Fibroblast of skin of abdomen (primary cell): ENCODE results near the gene KLK14. TPM values are rescaled to one million over a fixed set of nuclear protein-coding genes. Genes with fewer than 3 reads are reported as not detected.
A peak's percentile ranks its signal among the peaks of the same experiment; 100 is the strongest.

Source experiments
- DNase-seq: peaks from one replicate; pipeline ENCODE4 v3.0.0-alpha.2; 2013
- polyA plus RNA-seq, 2 experiments: library from polyadenylated mRNA; unstranded; fragments of 120-200 nt; gene quantifications; one replicate each; pipeline ENCODE4 v1.2.1, GENCODE V29; 2013; ENCODE audit not compliant: insufficient read length in 2 of 2

KLK14 gene
- 0.18 TPM for polyA plus RNA-seq (2013, experiment 1 of 2; ENCODE audit: insufficient read length)
- polyA plus RNA-seq (2013, experiment 2 of 2; ENCODE audit: insufficient read length), result 0.09 TPM

GRCh38 chr19:51082611-51083010 lies at the start of gene KLK14:
TSS of gene KLK14 (minus strand) at chr19:51082887. CDS start at chr19:51082614, 273 bp downstream.
- no peak for DNase-seq

DNA sequence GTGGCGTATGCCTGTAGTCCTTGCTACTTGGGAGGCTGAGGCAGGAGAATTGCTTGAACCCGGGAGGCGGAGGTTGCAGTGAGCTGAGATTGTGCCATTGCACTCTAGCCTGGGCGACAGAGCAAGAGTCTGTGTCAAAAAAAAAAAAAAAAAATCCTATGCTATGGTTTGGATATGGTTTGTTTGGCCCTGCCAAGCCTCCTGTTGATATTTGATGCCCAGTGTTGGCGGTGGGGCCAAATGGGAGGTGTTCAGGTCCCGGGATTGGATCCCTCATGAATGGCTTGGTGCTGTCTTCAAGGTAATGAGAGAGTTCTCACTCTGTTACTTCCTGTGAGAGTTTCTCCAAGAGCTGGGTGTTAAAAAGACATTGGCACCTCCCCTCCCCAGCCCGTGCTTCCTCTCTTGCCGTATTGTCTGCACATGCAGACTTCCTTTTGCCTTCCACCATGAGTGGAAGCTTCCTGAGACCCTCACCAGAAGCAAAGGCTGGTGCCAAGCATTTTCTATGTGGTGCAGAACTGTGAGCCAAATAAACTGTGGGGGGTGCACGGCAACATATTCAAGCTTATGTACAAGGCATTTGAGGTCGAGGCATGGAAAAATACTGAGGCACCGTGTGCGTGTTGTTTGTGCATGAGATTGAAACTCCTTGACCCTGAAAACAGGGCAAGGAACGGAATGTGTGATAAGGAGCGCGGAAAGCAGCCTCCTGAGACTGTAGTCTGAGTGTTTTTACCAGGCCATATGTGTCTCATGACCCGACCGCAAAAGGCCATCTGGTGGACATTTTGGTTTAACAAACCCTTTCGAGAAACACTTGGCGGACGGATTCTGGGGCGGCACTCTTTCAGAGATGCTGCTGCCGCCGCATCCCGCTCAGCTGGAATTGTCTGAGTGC lies 49.3 kb upstream of the KLK14 start:
- DNase-seq, result peak; percentile 42

DNA sequence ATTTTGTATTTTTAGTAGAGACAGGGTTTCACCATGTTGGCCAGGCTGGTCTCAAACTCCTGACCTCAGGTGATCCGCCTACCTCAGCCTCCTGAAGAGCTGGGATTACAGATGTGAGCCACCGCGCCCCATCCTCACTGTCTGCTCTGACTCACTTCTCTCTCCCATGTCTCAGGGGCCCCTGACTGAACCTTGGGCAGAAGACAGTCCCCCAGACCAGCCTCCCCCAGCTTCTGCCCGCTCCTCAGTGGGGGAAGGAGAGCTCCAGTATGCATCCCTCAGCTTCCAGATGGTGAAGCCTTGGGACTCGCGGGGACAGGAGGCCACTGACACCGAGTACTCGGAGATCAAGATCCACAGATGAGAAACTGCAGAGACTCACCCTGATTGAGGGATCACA lies 47.0 kb upstream of the KLK14 start:
- no peak for DNase-seq

DNA sequence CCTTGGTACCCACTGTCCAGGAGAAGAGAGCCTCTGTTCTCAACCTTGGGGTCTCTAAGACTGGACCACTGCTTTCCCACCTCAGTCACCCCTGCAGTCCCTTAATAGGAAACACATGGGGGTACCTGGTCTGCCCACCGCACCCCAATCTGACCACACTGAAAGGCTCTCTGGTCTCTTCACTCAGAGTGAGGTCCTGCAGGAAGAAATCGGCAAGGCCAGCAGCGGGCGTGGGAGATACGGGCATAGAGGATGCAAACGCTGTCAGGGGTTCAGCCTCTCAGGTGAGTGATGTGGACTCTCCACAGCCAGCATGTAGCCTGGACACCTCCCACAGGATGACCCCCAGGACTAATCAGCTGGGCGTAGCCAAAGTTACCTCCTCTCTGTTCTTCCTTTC lies 45.5 kb upstream of the KLK14 start:
- DNase-seq, result no peak

GRCh38 chr19:51127755-51128154 lies 45.1 kb upstream of the KLK14 start:
- DNase-seq, result peak; percentile 76

- no peak for DNase-seq
Observed at GRCh38 chr19:51127032-51127431, 44.3 kb upstream of the KLK14 start.

GRCh38 chr19:51125421-51126075 lies 42.9 kb upstream of the KLK14 start:
- no peak for DNase-seq

DNA sequence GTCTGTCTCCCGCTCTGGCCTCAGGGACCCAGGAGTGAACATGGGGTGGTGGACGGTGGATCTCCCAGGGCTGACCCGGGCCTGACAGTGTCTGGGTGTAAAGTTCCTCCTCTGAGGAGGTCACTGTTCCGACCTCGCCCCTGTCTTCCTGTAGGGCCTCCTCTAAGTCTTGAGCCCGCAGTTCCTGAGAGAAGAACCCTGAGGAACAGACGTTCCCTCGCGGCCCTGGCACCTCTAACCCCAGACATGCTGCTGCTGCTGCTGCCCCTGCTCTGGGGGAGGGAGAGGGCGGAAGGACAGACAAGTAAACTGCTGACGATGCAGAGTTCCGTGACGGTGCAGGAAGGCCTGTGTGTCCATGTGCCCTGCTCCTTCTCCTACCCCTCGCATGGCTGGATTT lies 42.0 kb upstream of the KLK14 start, which contains the start of gene SIGLEC9:
TSS of gene SIGLEC9 (plus strand) at position 178 of the 400 bp plus-strand sequence. CDS start at position 247, 69 bp downstream.
- DNase-seq, result no peak

DNA sequence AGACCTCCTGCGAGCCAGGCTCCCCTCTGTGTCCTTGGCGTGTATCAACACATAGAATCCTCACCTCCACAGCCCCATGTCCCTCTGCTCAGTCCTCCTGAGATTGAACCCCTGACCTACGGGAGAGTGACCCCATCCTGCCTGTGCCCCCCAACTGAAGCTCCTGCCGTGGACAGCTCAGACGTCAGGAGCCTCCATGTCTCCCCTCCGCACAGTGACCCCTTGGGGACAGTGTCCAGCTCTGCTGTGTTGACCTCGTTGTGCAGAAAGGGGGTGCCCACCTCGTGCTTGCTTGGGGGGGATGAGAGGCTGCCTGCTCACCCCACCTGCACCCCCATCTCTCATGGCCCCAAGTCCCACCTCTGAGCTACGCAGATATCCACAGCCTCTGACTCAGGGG lies 41.5 kb upstream of the KLK14 start:
- no peak for DNase-seq

GRCh38 chr19:51123802-51124201 lies 41.1 kb upstream of the KLK14 start:
- DNase-seq, result no peak

- DNase-seq, result no peak
Observed at GRCh38 chr19:51123381-51123800, 40.7 kb upstream of the KLK14 start.

GRCh38 chr19:51122112-51122981 lies 39.7 kb upstream of the KLK14 start:
- no peak for DNase-seq

DNA sequence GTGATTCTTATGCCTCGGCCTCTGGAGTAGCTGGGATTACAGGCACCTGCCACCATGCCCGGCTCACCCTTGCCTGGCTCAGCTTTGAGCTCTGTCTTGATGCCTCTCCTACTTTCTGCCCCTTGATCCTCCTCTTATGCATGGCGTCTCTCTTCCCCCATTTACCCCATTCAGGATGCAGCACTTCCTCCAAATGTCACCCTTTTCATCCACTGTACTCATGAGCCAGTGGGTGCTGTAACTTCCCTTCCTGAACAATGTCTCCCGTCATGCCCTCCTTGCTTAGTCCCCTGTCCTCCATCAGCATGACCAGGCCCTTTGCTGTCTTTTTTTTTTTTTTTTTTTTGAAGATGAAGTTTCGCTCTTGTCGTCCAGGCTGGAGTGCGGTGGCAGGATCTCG lies 38.6 kb upstream of the KLK14 start:
- no peak for DNase-seq

DNA sequence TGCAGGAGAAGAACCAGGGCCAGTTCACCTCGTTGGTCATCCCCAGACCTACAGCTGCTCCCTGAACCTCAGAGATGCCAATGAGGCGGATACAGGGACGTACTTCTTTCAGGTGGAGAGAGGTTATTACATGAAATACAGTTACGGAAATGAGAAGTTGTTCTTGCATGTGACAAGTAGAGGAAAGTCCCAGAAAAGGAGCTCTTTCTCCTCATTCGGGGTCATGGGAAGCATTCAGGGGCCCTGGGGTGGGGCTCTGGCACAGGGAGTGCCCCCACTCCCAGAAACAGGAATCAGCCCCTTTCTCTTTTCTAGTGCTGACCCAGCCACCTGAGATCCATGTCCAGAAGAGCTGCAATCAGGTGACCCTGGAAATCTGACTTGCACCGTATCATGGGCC lies 37.5 kb upstream of the KLK14 start:
- DNase-seq, result no peak

- DNase-seq, result no peak
Observed at GRCh38 chr19:51119611-51120010, 36.9 kb upstream of the KLK14 start.

DNA sequence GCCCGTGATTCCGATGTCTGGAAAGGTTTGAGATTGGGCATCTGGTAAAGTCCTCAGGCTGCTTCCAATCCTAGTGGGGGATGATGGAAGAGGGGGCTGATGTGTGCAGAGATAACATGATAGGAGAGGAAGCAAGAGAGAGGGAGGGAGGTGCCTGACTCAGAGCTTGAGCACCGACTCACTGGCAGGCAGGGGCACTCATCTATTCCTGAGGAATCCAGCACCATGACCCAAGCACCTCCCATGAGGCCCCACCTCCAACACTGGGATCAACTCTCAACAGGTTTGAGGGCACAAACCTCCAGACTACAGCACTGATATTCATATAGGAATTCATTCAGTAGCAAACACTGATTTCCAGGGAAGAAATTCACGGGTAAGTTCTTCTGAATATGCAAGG lies 36.4 kb upstream of the KLK14 start:
- DNase-seq, result no peak

GRCh38 chr19:51116736-51117286 lies 34.1 kb upstream of the KLK14 start:
- no peak for DNase-seq

DNA sequence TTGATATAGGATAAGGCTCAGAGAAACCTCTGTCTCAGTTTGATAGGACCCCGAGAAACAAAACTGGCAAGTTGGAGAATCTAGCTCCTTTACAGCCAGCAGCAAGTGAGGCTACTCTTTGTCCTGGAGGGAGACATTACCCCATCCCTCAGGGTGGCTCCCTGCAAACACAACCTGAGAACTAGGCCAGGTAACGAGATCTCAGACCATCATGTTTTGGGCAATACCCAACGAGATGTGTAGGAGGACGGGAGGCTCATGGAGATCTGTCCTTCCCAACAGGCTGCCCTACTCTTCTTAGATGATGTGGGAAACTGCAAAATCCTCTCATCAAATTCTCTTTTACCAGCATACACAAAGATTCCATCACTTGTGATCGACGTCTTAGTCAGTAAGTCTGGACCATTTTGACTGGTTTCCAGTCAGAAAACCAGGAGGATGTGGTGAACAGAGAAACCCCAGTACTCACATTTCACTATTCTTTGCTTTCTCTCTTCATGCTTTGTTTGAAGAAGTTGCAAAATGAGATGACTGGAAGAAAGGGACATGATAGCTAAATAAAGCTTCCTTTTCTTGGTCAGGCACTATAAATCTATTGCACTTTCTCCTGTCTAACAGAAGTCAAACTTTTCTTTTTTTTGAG lies 31.5 kb upstream of the KLK14 start:
- DNase-seq, result no peak

- no peak for DNase-seq
Observed at GRCh38 chr19:51111606-51112005, 28.9 kb upstream of the KLK14 start.

- DNase-seq, result no peak
Observed at GRCh38 chr19:51110666-51110971, 27.9 kb upstream of the KLK14 start.

DNA sequence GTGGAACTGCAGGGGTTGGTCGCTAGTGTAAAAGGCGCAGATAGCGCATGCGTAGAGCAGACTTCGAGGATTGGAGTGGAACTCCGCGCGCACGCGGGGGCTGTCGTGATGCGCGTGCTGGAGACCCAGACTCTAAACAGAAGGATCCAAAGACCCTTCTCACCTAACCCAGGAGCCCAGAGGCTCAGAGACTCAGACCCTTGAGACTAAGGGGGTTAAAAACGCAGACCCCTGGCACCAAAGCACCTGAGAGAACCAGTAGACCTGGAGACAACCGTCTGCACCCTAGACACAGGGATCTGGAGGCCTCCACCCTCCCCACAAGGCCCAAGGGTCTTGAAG lies 26.1 kb upstream of the KLK14 start:
- DNase-seq, result no peak
